Measurements from ENCODE around the gene NADSYN1.

NADSYN1 gene

DNA sequence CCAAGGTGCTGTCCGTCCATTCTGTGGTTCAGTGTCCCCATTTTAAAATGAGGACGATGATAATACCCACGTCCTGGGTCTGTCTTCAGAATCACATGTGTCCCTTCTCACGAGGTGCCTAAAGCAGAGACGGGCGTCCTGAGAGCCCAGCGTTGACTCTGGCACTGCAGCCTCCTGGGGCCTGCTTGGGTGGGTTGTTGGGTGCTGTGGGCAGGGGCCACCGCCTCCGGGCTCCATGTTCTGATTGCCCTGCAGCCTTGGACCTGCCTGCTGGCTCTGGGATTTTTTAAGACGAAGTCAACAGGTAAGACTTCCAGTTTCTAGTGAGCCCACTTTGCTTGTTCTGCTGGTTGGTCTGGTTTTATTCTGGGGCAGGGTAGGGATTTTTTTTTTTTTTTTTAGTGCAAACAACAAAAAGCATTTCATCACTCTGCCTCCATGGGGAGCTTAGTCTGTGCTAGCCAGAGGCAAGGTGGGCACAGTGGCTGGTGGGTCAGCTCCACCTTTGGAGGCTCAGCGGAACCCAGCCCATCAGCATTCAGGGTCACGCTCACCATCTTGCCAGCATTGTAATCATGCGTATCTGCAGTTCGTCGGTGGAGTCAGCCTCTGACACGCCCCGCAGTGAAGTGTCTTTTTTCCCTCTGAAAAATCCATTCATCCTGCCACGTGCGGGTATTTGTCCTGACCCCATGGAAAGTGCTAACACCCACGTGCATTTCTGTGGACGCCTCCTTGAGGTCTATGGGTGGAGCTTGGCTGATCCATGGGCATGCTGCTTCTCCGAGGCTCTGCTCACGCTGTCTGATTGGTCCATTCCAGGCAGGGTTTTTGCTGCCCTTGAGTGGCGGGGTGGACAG lies 28.3 kb downstream of the NADSYN1 start:
- H3K4me3 ChIP-seq (ENCODE audit: low read depth, low read length), result no peak overlapping the region
- TF ChIP-seq CTCF (IDR thresholded peaks at IDR 0.05; ENCODE audit: low read depth, low read length), result no peak

DNA sequence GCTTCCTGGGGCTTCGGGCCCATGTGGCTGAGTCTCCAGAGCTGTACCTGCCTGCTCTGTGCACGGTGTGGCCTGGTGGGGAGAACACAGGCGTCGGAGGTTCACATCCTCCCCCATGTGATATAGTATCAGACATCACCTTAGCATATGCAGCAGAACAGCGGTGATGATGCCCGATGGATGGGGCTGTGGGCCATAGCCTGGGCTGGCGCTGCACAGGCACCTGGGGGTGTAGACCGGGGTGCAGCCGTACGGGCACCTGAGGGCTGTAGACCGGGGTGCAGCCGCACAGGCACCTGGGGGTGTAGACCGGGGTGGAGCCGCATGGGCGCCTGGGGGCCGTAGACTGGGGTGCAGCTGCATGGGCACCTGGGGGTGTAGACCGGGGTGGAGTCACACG lies 29.2 kb downstream of the NADSYN1 start:
- H3K4me3 ChIP-seq (ENCODE audit: low read depth, low read length), result no peak overlapping the region

DNA sequence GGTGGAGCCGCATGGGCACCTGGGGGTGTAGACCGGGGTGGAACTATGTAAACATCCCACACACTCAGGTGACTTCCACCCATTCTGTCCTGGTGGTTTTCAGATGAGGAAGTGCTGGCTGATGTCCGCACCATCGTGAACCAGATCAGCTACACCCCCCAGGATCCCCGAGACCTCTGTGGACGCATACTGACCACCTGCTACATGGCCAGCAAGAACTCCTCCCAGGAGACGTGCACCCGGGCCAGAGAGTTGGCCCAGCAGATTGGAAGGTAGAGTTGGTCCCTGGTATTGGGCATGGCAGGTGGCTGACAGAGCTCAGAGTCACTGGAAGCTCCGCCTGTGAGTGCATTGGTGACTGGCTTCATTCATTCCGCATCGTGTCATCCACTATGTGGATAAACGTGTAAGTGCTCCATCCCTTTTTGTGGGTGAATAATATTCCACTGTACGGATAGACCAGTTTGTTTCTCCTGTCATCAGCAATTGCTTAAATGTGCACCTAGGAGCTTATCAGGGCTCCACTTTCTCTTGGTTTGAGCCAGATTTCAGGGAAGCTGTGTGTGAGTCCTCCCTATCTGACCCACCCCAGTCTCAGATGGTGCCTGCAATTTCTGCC lies 29.9 kb downstream of the NADSYN1 start:
- no peak for TF ChIP-seq CTCF (IDR thresholded peaks at IDR 0.05; ENCODE audit: low read depth, low read length)
- H3K4me3 ChIP-seq (ENCODE audit: low read depth, low read length), result no peak overlapping the region

More for the DNA sequence above, 29.2 kb downstream of the NADSYN1 start:
- TF ChIP-seq CTCF (IDR thresholded peaks at IDR 0.05; ENCODE audit: low read depth, low read length), result no peak

DNA sequence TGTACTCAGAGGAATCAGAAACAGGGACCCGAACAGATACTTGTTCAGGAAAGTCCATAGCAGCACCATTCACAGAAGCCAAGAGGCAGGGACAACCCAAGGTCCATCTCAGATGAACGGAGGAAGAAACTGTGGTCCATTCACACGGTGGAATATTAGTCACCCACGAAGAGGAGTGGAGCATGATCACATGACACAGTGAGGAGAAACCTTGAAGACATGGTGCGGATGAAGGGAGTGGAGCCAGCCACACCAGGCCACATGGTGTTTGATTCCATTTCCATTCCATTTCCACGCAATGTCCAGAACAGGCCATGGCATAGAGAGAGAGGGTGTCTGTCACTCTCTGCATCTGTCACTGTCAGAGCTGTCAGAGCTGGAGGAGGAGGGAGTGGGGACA lies 30.7 kb downstream of the NADSYN1 start:
- TF ChIP-seq CTCF (IDR thresholded peaks at IDR 0.05; ENCODE audit: low read depth, low read length), result no peak

DNA sequence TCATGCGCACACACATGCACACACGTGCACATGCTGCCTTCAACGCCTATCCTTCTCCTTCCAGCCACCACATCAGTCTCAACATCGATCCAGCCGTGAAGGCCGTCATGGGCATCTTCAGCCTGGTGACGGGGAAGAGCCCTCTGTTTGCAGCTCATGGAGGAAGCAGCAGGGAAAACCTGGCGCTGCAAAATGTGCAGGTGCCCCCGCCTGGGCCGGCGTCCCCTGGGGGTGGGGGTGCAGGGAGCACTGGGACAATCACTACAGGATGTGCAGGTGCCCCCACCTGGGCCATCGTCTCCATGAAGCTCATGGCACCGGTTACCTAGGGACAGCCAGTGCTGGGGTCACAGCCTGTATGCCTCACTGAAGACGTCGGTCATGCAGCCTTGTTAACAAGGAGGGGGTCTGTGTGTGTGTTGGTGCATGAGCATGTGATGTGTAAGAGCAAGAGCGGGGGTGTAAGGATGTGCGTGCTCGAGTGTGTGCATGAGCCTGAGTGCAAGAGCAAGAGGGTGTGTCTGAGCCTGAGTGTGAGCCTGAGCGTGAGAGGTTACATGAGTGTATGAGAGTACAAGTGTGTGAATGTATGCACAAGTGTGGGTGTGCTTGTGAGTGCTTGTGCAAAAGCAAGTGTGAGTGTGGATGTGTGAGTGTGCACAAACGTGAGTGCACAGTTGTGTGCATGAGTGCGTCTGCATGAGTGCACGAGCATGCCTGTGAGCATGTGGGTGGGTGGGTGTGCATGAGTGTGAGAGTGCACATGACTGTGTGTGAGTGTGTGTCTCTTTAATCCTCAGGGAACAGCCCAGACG lies 31.5 kb downstream of the NADSYN1 start:
- no peak overlapping the region for H3K4me3 ChIP-seq (ENCODE audit: low read depth, low read length)
- no peak for TF ChIP-seq CTCF (IDR thresholded peaks at IDR 0.05; ENCODE audit: low read depth, low read length)

More for the DNA sequence above, 30.7 kb downstream of the NADSYN1 start:
- no peak overlapping the region for H3K4me3 ChIP-seq (ENCODE audit: low read depth, low read length)

GRCh38 chr11:71485063-71485399 lies 32.0 kb downstream of the NADSYN1 start:
- no peak for TF ChIP-seq CTCF (IDR thresholded peaks at IDR 0.05; ENCODE audit: low read depth, low read length)
- H3K4me3 ChIP-seq (ENCODE audit: low read depth, low read length), result no peak overlapping the region

Measured in WI38 (cell line).